Measurements from ENCODE around the gene ILDR1.

ILDR1 gene

DNA sequence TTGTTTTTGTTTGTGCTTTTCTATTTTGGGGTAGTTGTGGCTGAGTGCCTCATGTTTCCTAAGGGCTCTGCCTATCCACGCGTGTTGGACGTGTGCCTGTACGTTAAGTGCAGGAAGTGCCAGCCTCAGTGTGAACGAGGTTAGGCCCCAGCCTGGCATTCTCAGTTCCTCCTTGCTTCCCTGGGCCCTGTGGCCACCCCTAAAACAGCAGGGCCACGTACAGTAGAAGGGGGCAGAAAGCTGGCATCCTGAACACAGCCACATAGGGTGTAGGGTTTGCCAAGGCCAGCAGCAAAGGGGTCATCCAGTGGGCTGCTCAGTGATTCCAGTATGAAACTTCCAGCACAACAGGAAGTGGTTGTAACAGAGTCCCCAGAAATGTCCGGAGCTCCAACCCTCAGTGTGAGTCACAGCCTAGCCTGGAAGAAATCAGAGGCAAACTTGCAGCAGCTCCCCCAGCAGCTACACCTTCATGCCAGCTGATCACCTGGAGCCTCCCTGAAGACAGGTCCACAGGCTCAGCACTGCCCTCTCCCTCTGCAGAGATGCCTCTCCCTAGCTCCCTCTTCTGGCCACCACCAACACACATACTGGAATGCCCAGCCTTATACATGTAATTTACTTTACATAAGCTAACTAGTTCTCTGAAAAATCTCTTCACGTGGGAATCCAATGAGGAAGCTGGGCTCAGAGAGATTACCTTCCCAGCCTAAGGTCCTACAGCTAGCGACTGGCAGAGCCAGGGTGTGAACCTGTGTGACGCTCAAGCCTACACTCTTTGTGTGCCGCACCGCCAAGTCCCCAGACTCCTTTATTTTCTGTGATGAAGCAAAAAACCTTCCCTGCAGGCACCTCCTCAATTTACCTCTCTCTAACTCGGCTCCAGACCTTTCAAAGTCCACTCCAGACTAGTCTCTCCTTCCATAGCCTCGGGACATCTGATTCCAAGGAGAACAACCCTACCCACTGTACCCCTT is 26.6 kb downstream of the ILDR1 start:
- Histone ChIP-seq H4K20me1 (ENCODE audit: low read depth, low read length) (no peaks in the 10 kb centered on the region), H3K9me3 (ENCODE audit: insufficient read depth, low read length) (no peaks in the 10 kb centered on the region), H3K27me3 (ENCODE audit: low read length) (no peaks in the 10 kb centered on the region), H3K27ac (ENCODE audit: low read depth, low read length) (peak overlapping the region; percentile 85), H3K36me3 (ENCODE audit: low read length) (no peaks in the 10 kb centered on the region; the same call in 1 of the 2 replicates), H3K4me3 (ENCODE audit: insufficient read depth, low read length, poor library complexity, severe bottlenecking) (no peak overlapping the region), H3K4me2 (ENCODE audit: low read depth, low read length, poor library complexity, severe bottlenecking) (peak overlapping the region; percentile 50), H3F3A (ENCODE audit: insufficient read depth) (peaks cover 25% of the 10 kb centered on the region), H3K9me2 (replicated peaks; ENCODE audit: insufficient read depth, low read length) (no peaks in the 10 kb centered on the region), H2AFZ (ENCODE audit: low read depth, low read length, severe bottlenecking) (peak overlapping the region; percentile 4), H3K9ac (ENCODE audit: low read length) (peak overlapping the region; percentile 38), H3K79me2 (ENCODE audit: insufficient read depth, low read length) (no peaks in the 10 kb centered on the region)
- TF ChIP-seq CTCF (IDR thresholded peaks at IDR 0.05; ENCODE audit: insufficient read depth, low read length, poor library complexity, severe bottlenecking): peak; percentile 81
- no peak for TF ChIP-seq EZH2phosphoT487 (conservative IDR thresholded peaks at IDR 0.05; ENCODE audit: low read length)

DNA sequence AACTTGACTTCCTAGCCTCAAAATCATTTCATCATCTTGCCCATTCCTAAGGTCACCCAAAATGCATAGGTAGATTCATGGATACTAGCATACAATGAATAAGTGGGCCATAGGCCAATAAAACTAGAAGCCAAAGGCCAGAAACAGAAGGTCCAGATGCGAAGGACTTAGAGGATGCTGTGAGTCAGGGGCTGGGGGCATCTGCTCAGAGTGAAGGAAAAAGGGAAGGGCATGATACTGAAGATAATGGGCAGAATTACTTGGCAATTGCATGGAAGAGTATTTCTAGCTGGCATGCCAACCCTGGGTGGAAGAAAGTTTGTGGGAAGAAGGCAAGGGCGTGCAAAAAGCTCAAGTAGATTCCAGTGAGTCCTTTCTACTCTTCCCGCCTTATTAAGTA is 27.5 kb downstream of the ILDR1 start:
- H3F3A ChIP-seq (ENCODE audit: insufficient read depth): peaks cover 25% of the 10 kb centered on the region
- peak overlapping the region; percentile 50 for H3K4me2 ChIP-seq (ENCODE audit: low read depth, low read length, poor library complexity, severe bottlenecking)
- no peaks in the 10 kb centered on the region for H3K27me3 ChIP-seq (ENCODE audit: low read length)
- TF ChIP-seq CTCF (IDR thresholded peaks at IDR 0.05; ENCODE audit: insufficient read depth, low read length, poor library complexity, severe bottlenecking) (no peak), EZH2phosphoT487 (conservative IDR thresholded peaks at IDR 0.05; ENCODE audit: low read length) (no peak)
- H3K9me3 ChIP-seq (ENCODE audit: insufficient read depth, low read length): no peaks in the 10 kb centered on the region
- H3K4me3 ChIP-seq (ENCODE audit: insufficient read depth, low read length, poor library complexity, severe bottlenecking): no peak overlapping the region
- H3K36me3 ChIP-seq (ENCODE audit: low read length): no peaks in the 10 kb centered on the region
- H2AFZ ChIP-seq (ENCODE audit: low read depth, low read length, severe bottlenecking): peak overlapping the region; percentile 4
- H3K79me2 ChIP-seq (ENCODE audit: insufficient read depth, low read length): no peaks in the 10 kb centered on the region
- H3K27ac ChIP-seq (ENCODE audit: low read depth, low read length): peak overlapping the region; percentile 85
- no peaks in the 10 kb centered on the region for H4K20me1 ChIP-seq (ENCODE audit: low read depth, low read length)
- H3K9ac ChIP-seq (ENCODE audit: low read length): peak overlapping the region; percentile 38
- H3K9me2 ChIP-seq (replicated peaks; ENCODE audit: insufficient read depth, low read length): no peaks in the 10 kb centered on the region

- H3K27ac ChIP-seq (ENCODE audit: low read depth, low read length): peak overlapping the region; percentile 85
- H3K4me3 ChIP-seq (ENCODE audit: insufficient read depth, low read length, poor library complexity, severe bottlenecking): no peak overlapping the region
- peak overlapping the region; percentile 67 for H3K4me2 ChIP-seq (ENCODE audit: low read depth, low read length, poor library complexity, severe bottlenecking)
- TF ChIP-seq EZH2phosphoT487 (conservative IDR thresholded peaks at IDR 0.05; ENCODE audit: low read length) (no peak), CTCF (IDR thresholded peaks at IDR 0.05; ENCODE audit: insufficient read depth, low read length, poor library complexity, severe bottlenecking) (no peak)
- H3F3A ChIP-seq (ENCODE audit: insufficient read depth): peaks cover 25% of the 10 kb centered on the region
- H2AFZ ChIP-seq (ENCODE audit: low read depth, low read length, severe bottlenecking): no peak overlapping the region
- no peaks in the 10 kb centered on the region for H3K9me2 ChIP-seq (replicated peaks; ENCODE audit: insufficient read depth, low read length)
- H3K27me3 ChIP-seq (ENCODE audit: low read length): no peaks in the 10 kb centered on the region
- H4K20me1 ChIP-seq (ENCODE audit: low read depth, low read length): no peaks in the 10 kb centered on the region
- H3K36me3 ChIP-seq (ENCODE audit: low read length): no peaks in the 10 kb centered on the region
- H3K9me3 ChIP-seq (ENCODE audit: insufficient read depth, low read length): no peaks in the 10 kb centered on the region
- H3K9ac ChIP-seq (ENCODE audit: low read length): peak overlapping the region; percentile 46
- H3K79me2 ChIP-seq (ENCODE audit: insufficient read depth, low read length): no peaks in the 10 kb centered on the region
Measured at GRCh38 chr3:121992601-121993560, 29.2 kb downstream of the ILDR1 start.
